HEK293T (cell line): ENCODE data around the gene AARS1.
"Not testable (repeated sequence)": the region's sequence is repeated elsewhere in the genome, so short reads cannot be mapped to it uniquely, and the experiment has no call there.

Source experiments
- CTCF ChIA-PET: fragments of 350-600 bp; formaldehyde crosslinking; extraction: SDS; loops from one replicate; lab custom pipeline; 2021; ENCODE audit warnings: antibody characterized with exemption, inconsistent platforms; lab: Yijun Ruan, JAX
- POLR2A ChIA-PET: fragments of 350-600 bp; formaldehyde crosslinking; extraction: SDS; loops from one replicate; lab custom pipeline; 2020; ENCODE audit warnings: antibody characterized with exemption, inconsistent platforms; lab: Yijun Ruan, JAX
- DNase-seq: peaks from one replicate; pipeline ENCODE4 v3.0.0; 2012; ENCODE audit warnings: mixed read lengths; ENCODE audit errors: extremely low spot score
- ARNT ChIP-seq: fragments of 450-650 bp; IDR thresholded peaks from 2 replicates; pipeline ENCODE4 v1.6.1; 2017; ENCODE audit warnings: mild to moderate bottlenecking
- BHLHE40 ChIP-seq: fragments of 450-650 bp; IDR thresholded peaks from 2 replicates; pipeline ENCODE4 v1.6.1; 2016; ENCODE audit warnings: mild to moderate bottlenecking, moderate library complexity, borderline replicate concordance
- CTBP1 ChIP-seq: fragments of 450-650 bp; IDR thresholded peaks from 2 replicates; pipeline ENCODE4 v1.6.1; 2016; ENCODE audit warnings: borderline replicate concordance
- ELF4 ChIP-seq: fragments of 450-650 bp; IDR thresholded peaks from 2 replicates; pipeline ENCODE4 v1.6.1; 2017; ENCODE audit warnings: antibody characterized with exemption
- FOXA1 ChIP-seq: fragments of 450-650 bp; IDR thresholded peaks from 2 replicates; pipeline ENCODE4 v1.6.1; 2016; ENCODE audit warnings: mild to moderate bottlenecking
- FOXK2 ChIP-seq: fragments of 450-650 bp; IDR thresholded peaks from 2 replicates; pipeline ENCODE4 v1.6.1; 2016; ENCODE audit warnings: mild to moderate bottlenecking
- FOXM1 ChIP-seq: fragments of 450-650 bp; IDR thresholded peaks from 2 replicates; pipeline ENCODE4 v1.6.1; 2017; ENCODE audit warnings: mild to moderate bottlenecking, borderline replicate concordance
- HDGF ChIP-seq: fragments of 450-650 bp; IDR thresholded peaks from 2 replicates; pipeline ENCODE4 v1.6.1; 2017; ENCODE audit warnings: antibody characterized with exemption, borderline replicate concordance
- L3MBTL2 ChIP-seq: fragments of 450-650 bp; conservative IDR thresholded peaks from 2 replicates; pipeline ENCODE4 v1.6.1; 2016; ENCODE audit warnings: mild to moderate bottlenecking
- LEF1 ChIP-seq: fragments of 450-650 bp; IDR thresholded peaks from 2 replicates; pipeline ENCODE4 v1.6.1; 2017; ENCODE audit warnings: mild to moderate bottlenecking, borderline replicate concordance
- NFRKB ChIP-seq: fragments of 450-650 bp; IDR thresholded peaks from 2 replicates; pipeline ENCODE4 v1.6.1; 2016; ENCODE audit warnings: mild to moderate bottlenecking, moderate library complexity
- PKNOX1 ChIP-seq: fragments of 450-650 bp; IDR thresholded peaks from 2 replicates; pipeline ENCODE4 v1.6.1; 2016
- SP1 ChIP-seq: fragments of 450-650 bp; IDR thresholded peaks from 2 replicates; pipeline ENCODE4 v1.6.1; 2017
- SUZ12 ChIP-seq: fragments of 450-650 bp; IDR thresholded peaks from 2 replicates; pipeline ENCODE4 v1.6.1; 2016; ENCODE audit warnings: mild to moderate bottlenecking
- TARDBP ChIP-seq: fragments of 450-650 bp; IDR thresholded peaks from 2 replicates; pipeline ENCODE4 v1.6.1; 2016
- ZNF384 ChIP-seq: fragments of 450-650 bp; IDR thresholded peaks from 2 replicates; pipeline ENCODE4 v1.6.1; 2016

AARS1 gene

GRCh38 chr16:70289229-70290094 is at the start of gene AARS1:
AARS1 (minus strand) TSS chr16:70289506; CDS start chr16:70282763, 6,743 bp downstream.
- DNase-seq = peak; percentile 96
- ChIA-PET CTCF (no interaction called here), POLR2A (interaction anchor here (0.7 to 3.2 kb wide), 13 partner anchors 9 to 360 kb away, joined by 3 to 30 read pairs (median 4); partner anchors contain the start of genes DDX19A, DDX19B and EXOSC6)
- TF ChIP-seq ELF4 (peak; percentile 50; the same call in 1 of the 2 replicates), L3MBTL2 (0 out of 2 replicates have a peak, but pooled peaks have one; percentile 17), PKNOX1 (peak; percentile 100), HDGF (no peak), ARNT (no peak), FOXM1 (peak; percentile 57; the same call in 1 of the 2 replicates), SP1 (no peak)

- no peak for DNase-seq
- TF ChIP-seq LEF1 = no peak
- no peak for TF ChIP-seq L3MBTL2
- TF ChIP-seq FOXM1 = no peak
- TF ChIP-seq ELF4 = no peak
- TF ChIP-seq FOXA1 = no peak
- no peak for TF ChIP-seq TARDBP
- no peak for TF ChIP-seq FOXK2
- TF ChIP-seq SP1 = no peak
- TF ChIP-seq ARNT = no peak
- TF ChIP-seq BHLHE40 = no peak
- no peak for TF ChIP-seq CTBP1
- TF ChIP-seq NFRKB = no peak
- TF ChIP-seq PKNOX1 = no peak
- TF ChIP-seq ZNF384 = no peak
- no peak for TF ChIP-seq SUZ12
- CTCF ChIA-PET = no interaction called here
- POLR2A ChIA-PET = interaction anchor here (1.2 kb wide), 1 partner anchor 9 kb away, joined by 4 read pairs; the partner anchor contains the start of gene DDX19A
These were observed 48.5 kb upstream of the AARS1 start for GRCh38 chr16:70337814-70338213.

GRCh38 chr16:70332728-70333127 is 43.4 kb upstream of the AARS1 start:
- POLR2A ChIA-PET = not testable (repeated sequence)
- CTCF ChIA-PET = interaction anchor here (0.6 kb wide), 1 partner anchor 21 kb away, joined by 4 read pairs; no protein-coding TSS in a partner anchor

GRCh38 chr16:70331588-70332358 is 42.5 kb upstream of the AARS1 start:
- TF ChIP-seq HDGF (no peak), PKNOX1 (no peak), TARDBP (no peak), NFRKB (no peak), FOXM1 (no peak), LEF1 (no peak), ZNF384 (no peak), SUZ12 (no peak), ELF4 (no peak), FOXA1 (no peak), ARNT (no peak), L3MBTL2 (no peak)
- no peak for DNase-seq
- CTCF ChIA-PET = interaction anchor here (0.6 to 1.5 kb wide), 6 partner anchors 8 to 323 kb away, joined by 3 to 6 read pairs (median 4); no protein-coding TSS in a partner anchor
- POLR2A ChIA-PET = interaction anchor here (0.7 to 1.5 kb wide), 4 partner anchors 15 to 49 kb away, joined by 3 to 5 read pairs (median 4); partner anchors contain the start of genes AARS1, DDX19A and DDX19B

More at GRCh38 chr16:70332728-70333127, 43.4 kb upstream of the AARS1 start:
- DNase-seq = not testable (repeated sequence)

GRCh38 chr16:70331091-70331490 is 41.8 kb upstream of the AARS1 start:
- no peak for DNase-seq
- no peak for TF ChIP-seq ARNT
- no peak for TF ChIP-seq BHLHE40
- no peak for TF ChIP-seq SP1
- TF ChIP-seq TARDBP = no peak
- TF ChIP-seq PKNOX1 = no peak
- TF ChIP-seq FOXK2 = no peak
- no peak for TF ChIP-seq FOXA1
- TF ChIP-seq CTBP1 = no peak
- TF ChIP-seq ELF4 = no peak
- no peak for TF ChIP-seq HDGF
- no peak for TF ChIP-seq ZNF384
- TF ChIP-seq LEF1 = no peak
- TF ChIP-seq SUZ12 = no peak
- no peak for TF ChIP-seq L3MBTL2
- TF ChIP-seq NFRKB = no peak
- TF ChIP-seq FOXM1 = no peak
- CTCF ChIA-PET = interaction anchor here (0.6 to 1.5 kb wide), 5 partner anchors 9 to 323 kb away, joined by 3 to 6 read pairs (median 4); no protein-coding TSS in a partner anchor
- POLR2A ChIA-PET = interaction anchor here (0.7 to 1.5 kb wide), 4 partner anchors 16 to 50 kb away, joined by 3 to 6 read pairs (median 4); partner anchors contain the start of genes AARS1, DDX19A and DDX19B
